Fibroblast of skin of left quadriceps (primary cell): ENCODE data around the gene PRM3.

Experiments
- DNase-seq, 2 experiments: peaks; one replicate each; pipeline ENCODE4 v3.0.0-alpha.2; 2013; ENCODE audit warnings: low read depth in 2 of 2

PRM3 gene

GRCh38 chr16:11245222-11245737, 28.1 kb downstream of the PRM3 start:
- no peak for DNase-seq

- no peak for DNase-seq
These were observed 30.8 kb downstream of the PRM3 start for GRCh38 chr16:11242658-11243057.

GRCh38 chr16:11241480-11242204, 31.8 kb downstream of the PRM3 start:
- no peak for DNase-seq

- no peak for DNase-seq
These were observed 32.6 kb downstream of the PRM3 start for GRCh38 chr16:11240636-11241473.

GRCh38 chr16:11239644-11240632, 33.5 kb downstream of the PRM3 start:
- DNase-seq = no peak

- no peak for DNase-seq
These were observed 34.9 kb downstream of the PRM3 start for GRCh38 chr16:11238272-11239202.

GRCh38 chr16:11236461-11237254, 36.8 kb downstream of the PRM3 start:
- DNase-seq = no peak

GRCh38 chr16:11235703-11235991, 37.8 kb downstream of the PRM3 start:
- DNase-seq = no peak

- DNase-seq = no peak
These were observed 38.3 kb downstream of the PRM3 start for GRCh38 chr16:11234884-11235702.

- no peak for DNase-seq
These were observed 39.6 kb downstream of the PRM3 start for GRCh38 chr16:11233727-11234376.

- no peak for DNase-seq
These were observed 40.3 kb downstream of the PRM3 start for GRCh38 chr16:11232852-11233726.

GRCh38 chr16:11232302-11232851, 41.1 kb downstream of the PRM3 start:
- DNase-seq = no peak

- DNase-seq = no peak
These were observed 42.0 kb downstream of the PRM3 start for GRCh38 chr16:11231367-11231970.

GRCh38 chr16:11229906-11230305, 43.5 kb downstream of the PRM3 start:
- DNase-seq = no peak

- no peak for DNase-seq
These were observed 44.0 kb downstream of the PRM3 start for GRCh38 chr16:11229432-11229831.

- no peak for DNase-seq
These were observed 47.5 kb downstream of the PRM3 start for GRCh38 chr16:11225677-11226549.
